Stromal cell of bone marrow (primary cell): ENCODE data around the gene CDYL2.
"Not testable (repeated sequence)": the region's sequence is repeated elsewhere in the genome, so short reads cannot be mapped to it uniquely, and the experiment has no call there.

Experiments
- DNase-seq: peaks from one replicate; pipeline ENCODE4 v3.0.0-alpha.2; 2012; ENCODE audit warnings: low read depth

CDYL2 gene

DNA sequence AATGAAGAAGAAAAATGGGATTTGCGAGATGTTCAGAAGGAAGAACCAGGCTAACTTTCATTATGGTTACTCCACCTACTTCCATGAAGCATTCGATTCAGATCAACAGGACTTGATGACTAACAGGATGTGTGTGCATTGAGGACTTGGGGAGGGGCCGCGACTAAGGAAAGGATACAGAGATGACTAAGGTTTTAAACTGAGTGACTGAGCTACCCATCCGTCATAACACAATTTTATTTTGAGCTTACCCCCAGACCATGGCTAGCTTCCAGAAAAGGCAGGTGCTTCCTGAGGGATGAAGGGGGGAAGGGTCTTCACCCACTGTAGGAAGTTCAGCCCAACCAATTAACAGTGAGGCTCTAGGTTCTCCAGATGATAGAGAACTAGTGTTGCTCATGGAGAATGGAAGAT, 2.5 kb upstream of the CDYL2 start:
- DNase-seq: peak; percentile 49

DNA sequence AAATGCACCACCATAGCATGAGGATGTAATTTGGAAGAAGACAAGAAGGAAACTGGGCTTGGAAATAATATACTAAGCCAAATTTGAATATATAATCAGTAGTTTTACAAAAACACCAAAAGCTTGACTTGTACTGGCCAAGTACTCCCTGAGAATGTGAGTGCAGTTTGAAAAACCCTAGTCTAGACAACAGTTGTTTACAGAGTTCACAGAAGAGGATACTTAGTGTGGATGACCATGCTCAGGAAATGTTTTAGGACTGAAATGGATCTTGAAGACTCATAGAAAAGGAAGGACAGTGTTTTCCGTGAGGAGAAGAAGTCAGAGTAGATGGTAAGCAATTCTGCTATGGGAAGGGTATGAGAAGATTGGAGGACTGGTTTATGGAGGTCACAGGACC, 1.9 kb upstream of the CDYL2 start:
- DNase-seq: no peak

DNA sequence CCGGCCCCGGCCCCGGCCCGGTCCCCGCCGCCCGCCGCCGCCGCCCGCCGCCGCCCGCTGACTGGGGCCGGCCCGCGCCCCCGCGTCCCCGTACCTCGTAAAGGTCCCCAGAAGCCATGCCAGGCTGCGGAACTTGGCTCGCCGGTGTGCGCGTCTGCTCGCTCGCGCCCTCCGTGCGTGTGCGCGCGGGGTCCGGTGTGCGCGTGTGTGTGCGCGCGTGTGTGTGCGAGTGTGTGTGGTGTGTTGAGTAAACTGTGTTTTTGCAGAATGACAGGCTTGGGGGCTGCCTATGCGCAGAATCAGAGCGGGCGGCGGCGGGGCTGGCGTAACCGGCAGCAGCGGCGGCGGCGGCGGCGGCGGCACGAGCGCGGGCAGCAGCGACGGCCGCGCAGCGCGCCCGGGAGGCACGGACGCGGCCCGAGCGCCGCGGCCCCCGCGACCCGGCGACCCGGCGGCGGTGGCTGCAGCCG, 307 bp downstream of the CDYL2 start:
- peak; percentile 31 for DNase-seq

DNA sequence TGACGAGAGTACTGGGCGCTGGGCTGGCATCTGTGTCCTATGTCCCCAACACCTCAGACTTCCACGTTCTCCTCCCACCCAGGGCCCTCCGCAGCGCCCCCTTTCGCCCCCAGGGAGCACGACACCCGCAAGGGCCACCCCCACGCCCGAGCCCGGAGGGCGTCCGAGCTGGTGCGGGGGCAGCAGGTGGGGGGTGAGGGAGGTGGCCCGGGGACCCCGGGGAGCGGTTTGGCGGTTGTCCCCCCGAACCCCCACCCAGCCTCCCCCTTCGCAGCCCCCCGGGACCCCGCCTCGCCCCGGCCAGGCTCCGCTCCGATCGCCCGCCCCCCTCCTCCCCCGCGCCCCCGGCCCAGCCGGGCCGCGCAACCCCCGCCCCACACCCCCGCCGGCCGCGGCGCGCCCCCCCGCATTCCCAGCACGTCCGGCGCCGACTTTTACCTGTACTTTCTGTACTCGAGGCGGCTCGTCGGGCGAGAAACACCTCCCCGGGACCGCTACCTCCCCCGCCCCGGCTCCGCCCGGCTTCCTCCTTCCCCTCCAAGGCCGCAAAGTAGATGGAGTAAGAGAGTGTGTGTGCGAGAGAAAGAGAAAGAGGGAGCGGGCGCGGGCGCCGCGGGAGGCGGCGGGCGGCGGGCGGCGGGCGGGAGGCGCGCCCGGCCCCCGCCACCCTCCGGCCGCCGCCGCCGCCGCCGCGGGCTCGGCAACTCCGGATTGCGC, 901 bp downstream of the CDYL2 start:
- DNase-seq: no peak

DNA sequence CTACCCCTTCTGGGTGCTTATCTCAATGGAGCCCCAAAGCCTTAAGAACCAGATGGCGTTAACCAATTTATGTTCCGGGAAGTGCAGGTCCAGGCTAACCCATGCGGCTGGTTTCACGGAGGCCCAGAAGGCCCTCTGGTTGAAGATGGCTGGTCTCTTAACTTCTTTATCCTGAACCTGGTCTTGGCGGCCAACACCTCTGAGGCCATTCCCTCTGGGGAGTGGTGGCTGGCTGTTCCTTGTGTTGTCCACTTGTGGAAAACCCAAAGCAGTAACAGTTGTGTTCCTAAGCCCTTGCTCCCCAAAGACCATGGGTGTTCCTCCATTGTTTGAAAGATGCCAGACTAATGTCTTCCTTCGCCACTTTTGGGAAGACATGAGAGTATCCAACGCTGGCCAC, 1.5 kb downstream of the CDYL2 start:
- DNase-seq: no peak

DNA sequence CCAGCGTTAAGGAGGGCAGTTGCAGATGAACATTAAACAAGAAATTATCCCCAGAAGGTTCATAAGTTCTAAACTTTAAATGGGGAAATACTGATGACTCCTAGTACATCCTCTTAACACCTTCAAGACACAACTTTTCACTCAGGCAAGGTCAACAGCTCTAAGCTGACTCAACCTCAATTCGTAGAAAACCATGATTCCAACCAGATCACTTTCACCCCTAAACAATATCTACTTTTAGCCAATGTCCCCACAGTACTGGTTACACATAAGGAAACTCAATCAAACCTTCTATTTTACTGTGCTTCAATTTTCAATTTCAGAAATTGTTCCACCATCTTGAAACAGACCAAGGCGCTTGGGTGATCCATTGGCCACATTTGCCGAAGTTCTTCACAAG, 2.3 kb downstream of the CDYL2 start:
- DNase-seq: no peak

DNA sequence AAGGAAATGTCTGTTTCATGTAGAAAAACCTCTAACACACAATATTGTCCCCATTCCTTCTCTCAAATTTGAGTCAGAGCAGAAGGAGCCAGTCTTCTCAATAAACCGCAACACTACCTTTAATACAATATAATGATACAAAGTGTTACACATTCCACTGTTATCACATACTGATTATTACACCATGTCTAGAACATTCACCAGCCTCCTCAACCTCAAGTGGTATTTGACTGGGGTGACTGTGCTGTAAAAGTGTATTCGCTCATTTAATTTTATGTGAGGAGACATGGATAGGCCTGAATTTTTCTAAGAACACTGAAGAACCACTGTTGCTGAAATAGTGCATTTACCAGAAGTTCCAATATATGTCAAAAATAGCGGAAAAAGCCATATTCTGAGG, 10.3 kb downstream of the CDYL2 start:
- no peak for DNase-seq

DNA sequence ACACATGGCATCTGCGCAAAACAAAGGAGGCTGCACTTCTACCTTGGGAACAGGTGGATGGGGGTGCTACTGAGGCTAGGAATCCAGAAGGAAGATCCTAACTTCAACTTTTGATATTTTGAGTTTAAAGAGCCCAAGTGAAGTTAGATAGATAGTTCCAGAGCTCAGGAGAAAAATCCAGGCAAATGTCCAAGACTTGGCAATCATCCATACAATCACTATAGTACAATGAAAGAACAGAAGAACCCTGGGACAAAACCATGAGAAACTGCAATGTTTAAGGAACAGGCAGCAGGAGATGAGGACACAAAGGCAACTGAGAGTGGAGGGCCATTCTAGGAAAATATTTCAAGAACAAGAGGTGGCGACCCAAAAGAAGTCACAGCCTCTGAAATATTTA, 12.4 kb downstream of the CDYL2 start:
- no peak for DNase-seq

DNA sequence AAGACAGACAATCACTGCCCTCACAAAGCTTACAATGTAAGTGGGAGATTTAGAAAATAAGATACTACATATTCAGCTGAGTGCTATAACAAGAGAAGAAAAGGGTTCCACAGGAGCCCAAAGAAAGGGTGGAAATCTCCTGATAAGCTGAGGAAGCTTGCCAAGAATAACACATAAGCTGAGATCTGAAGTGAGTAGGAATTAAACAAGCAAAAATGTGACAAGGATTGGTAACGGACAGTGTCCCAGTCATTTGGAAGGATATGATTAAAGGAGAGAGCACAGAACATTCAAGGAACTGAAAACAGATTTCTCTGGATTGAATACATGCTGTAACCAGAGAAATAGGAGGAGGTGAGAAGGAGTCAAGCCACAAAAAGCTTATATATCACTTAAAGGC, 13.0 kb downstream of the CDYL2 start:
- DNase-seq: no peak

DNA sequence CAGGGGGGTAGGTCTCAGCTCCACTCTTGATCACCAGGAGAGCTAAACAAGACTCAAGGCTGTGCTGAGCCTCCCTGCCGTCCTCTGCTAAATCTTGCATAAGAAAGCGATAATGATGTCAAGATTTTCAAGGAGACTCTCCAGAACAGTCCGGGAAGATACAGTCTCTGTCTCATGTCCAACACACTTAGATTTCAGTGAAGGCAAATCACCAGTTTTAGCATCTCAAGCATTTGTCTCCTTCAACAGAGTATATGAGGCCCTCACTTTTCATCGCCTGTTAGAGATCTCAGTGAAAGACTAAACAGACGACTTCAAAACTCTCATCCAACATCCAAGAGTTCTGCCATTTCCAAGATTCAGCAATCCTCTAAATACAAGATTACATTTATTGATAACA, 13.6 kb downstream of the CDYL2 start:
- DNase-seq: no peak

DNA sequence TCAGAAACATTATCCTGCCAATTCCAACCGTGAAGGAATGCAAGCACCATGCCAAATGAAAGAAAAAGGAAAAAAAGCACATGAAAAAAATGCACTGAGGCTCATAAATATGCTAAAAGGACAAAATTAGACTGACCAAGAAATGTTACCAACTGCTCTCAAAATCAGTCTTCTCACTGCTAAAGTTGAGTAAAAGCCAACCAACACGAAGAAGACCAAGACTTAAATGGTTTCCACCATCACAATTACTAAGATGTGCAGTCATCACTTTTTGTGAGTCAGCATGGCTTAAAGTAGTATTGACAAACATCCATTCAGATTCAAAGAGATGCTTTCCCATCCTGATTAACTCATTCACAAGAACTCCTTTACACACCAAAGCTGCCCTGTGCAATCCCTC, 16.4 kb downstream of the CDYL2 start:
- no peak for DNase-seq

DNA sequence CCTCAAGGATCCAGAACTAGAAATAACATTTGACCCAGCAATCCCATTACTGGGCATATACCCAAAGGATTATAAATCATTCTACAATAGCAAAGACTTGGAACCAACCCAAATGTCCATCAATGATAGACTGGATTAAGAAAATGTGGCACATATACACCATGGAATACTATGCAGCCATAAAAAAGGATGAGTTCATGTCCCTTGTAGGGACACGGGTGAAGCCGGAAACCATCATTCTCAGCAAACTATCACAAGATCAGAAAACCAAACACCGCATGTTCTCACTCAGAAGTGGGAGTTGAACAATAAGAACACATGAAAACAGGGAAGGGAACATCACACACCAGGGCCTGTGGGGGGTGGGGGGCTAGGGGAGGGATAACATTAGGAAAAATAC, 17.8 kb downstream of the CDYL2 start:
- not testable (repeated sequence) for DNase-seq

DNA sequence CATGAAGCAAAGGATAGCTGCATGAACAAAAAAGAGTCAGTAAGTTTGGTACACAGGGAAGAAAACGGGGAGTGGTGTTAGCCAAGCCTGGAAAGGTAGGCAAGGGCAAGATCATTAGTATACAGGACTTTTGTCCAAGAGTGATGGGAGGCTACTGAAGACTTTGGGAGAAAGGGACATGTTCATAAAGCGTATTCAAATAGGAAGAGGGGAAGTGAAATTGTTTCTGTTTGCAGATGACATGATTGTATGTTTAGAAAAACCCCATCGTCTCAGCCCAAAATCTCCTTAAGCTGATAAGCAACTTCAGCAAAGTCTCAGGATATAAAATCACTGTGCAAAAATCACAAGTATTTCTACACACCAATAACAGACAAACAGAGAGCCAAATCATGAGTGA, 19.4 kb downstream of the CDYL2 start:
- no peak for DNase-seq

DNA sequence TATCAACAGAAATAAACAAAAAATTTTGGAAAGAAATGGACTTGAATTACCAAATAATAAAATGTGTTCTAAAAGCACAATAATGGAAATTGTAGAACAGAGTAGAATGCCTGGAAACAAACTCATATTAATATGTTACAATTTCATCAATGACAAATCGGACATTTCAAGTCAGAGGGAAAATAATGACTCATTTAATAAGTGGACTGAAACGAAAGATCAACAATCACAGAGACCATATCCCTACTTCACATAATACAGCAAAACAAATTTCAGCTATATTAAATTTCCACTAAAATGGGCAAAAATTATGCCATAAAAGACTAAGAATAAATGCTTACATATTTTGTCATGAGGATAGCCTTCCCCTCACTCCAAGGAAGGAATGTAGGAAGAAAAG, 25.7 kb downstream of the CDYL2 start:
- DNase-seq: no peak

DNA sequence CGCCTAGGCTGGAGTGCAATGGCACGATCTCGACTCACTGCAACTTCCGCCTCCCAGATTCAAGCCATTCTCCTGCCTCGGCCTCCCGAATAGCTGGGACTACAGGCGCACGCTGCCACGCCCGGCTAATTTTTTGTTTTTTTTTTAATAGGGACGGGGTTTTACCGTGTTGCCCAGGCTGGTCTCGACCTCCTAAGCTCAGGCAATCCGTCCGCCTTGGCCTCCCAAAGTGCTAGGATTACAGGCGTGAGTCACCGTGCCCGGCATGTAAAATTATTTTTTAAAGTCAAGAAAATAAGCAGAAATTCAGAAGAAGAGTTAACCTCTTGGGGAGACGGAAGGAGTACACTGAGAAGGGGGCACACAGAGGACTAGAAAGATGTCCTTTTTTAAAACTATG, 27.5 kb downstream of the CDYL2 start:
- DNase-seq: no peak

DNA sequence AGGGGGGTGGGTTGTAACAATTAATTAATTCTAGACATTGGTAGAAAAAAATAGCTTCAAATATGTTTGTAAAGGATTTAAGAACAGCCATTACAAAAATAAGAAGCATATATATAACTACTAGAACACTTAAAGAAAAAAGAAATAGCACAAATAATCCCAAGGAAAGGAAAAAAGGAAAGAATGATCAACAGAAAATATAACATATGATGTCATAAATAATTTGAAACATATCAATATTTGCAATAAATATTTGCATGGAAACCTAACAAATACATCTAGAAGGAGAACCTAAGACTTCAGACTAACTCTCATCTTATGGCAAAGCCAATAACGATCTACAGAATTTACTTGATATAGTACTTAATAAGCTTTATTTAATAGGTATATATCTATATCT, 28.9 kb downstream of the CDYL2 start:
- DNase-seq: no peak

DNA sequence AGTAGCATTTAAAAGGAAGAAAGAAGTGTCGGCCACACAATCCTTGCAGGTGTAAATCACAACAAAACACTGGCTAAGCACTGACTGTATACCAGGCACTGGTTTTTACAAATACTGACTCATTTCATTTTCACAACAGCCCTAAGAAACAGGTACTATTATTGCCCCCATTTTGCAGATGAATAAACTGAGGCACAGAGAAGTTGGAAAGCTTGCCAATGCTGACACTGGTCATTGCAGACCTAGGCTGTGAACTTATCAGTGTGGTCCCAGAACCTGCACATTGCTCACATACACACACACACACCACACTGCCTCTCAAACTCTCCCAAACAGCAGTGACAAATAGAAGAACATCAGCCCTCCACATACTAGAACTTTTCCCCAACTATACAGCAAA, 37.6 kb downstream of the CDYL2 start:
- DNase-seq: no peak

DNA sequence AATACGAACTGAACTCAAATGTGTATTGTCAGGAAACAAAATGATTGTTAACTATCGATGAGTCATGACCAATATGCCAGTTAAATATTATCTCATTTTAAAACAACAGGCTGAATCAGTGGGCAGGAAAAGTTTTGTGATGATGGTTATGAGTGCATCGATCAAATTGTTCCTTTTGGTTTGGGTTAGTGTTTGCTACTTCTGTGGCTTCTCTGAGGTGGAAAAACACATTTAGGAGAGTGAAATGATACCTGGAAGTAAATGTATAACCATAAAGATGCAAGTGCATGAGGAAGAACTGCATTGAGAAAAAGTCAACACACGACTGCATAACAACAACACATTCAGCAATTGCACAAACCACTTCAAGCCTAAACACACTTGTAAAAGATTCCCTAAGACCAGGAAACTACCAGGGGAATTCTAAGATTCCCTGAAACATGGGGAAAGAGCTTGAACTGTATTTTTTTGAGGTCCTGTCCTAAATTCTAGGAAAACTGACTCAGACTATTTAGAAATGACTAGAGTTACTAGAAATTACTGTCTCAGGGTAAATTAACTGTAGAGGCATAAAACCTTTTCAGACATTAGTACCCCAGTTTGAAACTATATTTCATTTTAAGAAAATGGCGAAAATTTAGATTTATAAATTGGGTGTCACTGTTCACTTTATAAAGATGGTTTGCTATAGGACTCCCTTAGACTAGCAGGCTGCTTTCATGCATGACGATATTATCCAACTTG, 44.8 kb downstream of the CDYL2 start:
- DNase-seq: peak; percentile 36

DNA sequence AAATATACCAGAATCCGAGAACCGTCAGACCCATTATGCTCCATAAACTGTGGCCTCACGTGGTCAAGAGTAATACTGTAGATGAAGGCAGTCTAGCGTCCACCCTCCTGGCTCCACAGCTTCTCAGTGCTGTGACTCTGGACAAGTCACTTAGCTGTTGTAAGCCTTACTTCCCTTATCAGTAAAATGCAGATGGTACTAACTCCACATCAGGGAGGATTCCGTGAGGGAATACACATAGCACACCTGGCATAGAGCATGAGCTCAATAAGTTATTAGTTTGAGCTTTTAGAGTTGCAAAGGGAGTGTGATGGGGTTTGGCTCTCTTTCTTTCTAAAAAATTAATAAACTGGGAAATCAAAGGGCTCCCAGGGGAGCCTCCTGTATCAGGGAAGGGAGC, 49.9 kb downstream of the CDYL2 start:
- no peak for DNase-seq

DNA sequence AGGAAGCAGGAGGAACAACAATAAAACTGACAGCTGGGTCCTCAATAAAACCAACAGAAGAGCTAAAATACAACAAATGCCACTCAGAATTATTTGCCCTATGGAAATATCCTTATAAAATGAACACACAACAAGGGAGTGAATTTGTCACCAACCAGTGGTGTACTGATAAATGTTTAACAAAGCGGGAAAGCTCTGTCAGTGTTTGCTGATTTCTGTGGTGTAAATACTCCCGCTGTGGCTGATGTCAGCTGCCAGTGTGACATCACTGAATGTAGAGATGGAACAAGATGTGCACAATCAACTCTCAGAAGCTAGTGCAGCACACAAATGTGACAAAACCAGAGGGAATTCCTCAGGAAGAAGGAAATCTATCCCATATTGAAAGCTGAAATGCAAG, 51.9 kb downstream of the CDYL2 start:
- no peak for DNase-seq

DNA sequence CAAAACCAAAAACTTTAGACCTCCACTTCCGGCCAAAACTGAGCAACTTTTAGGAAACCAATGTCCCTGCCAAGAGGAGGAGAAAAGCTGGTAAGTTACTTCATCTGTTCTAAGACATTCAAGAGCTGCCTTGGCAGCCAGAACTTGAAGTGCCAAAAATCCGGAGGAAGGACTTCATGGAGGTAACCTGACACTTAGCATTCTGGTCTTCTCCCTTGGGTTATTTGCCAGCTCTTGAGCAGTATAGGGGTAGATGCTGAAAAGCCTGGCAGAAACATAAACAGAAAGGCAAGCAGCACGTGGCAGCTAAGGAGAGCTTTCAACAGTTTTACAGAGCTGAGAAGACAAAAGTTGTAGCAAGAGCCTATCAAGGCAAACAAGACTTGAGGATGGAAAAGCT, 53.2 kb downstream of the CDYL2 start:
- DNase-seq: peak; percentile 26

DNA sequence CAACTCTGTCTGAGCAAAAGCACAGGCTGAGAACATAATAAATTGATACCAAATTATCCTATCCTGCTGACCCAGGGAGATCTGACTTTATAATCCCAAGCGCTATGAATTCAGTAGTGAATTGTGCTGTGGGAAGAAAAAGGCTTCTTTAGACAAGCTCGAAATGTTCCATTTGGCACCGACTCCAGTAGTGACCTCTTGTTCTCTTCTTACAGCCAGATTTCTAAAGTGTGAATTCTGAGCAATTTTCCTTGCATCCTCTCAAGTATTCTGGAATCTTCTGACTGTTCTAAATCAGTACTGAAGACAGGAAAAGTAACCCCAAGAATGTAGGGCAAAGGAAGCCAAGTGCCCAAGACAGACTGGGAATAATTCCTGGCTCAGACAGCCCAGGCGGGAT, 58.2 kb downstream of the CDYL2 start:
- DNase-seq: peak; percentile 4

DNA sequence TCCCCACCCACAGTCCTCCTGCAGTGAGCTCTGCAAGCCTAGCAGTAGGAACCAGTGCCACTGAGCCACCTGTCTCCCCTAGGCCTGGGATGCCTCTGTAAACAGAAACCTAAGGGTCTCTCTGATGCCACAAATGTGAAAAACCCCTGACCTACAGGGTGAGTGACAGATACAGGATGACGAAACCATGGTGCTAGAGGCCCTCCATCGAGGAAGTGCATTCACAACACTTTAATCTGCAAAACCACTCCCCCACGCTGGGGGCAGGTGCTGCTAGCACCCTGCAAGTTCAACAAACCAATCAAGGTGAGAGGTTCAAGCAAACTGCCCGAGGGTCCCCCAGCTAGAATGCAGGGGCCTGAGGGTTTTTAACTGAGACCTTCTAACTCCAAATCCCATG, 59.5 kb downstream of the CDYL2 start:
- DNase-seq: no peak

DNA sequence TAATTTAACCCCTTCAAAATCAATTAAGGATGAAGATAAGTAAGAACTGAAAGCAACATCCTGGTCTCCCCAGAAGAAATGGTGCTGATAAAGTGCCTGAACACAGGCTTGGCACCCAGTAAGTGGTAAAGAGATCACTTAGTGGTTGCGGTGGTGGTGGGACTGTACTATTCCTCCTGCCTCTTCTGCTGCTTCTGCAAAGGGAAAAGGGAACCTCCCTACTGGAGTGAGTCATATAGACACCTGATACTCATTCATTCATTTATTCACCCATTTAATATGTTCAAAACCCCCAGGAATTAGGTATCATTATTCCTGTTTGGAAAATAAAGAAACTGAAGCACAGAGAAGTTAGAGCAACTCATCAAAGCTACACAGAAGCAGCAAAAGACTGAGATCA, 60.6 kb downstream of the CDYL2 start:
- no peak for DNase-seq
